GM20000 (cell line): ENCODE data around the gene BFSP2.
"Not testable (repeated sequence)": the region's sequence is repeated elsewhere in the genome, so short reads cannot be mapped to it uniquely, and the experiment has no call there.

Experiments used
- DNase-seq: peaks from one replicate; pipeline ENCODE4 v3.0.0; 2012; ENCODE audit warnings: low spot score
- CTCF ChIP-seq: IDR thresholded peaks from 2 replicates; pipeline ENCODE4 v1.5.1; 2012; ENCODE audit warnings: mild to moderate bottlenecking, control low read depth; ENCODE audit errors: extremely low read depth, missing control alignments

BFSP2 gene

GRCh38 chr3:133505813-133506212 is 106.0 kb downstream of the BFSP2 start:
- no peak for TF ChIP-seq CTCF
- DNase-seq = no peak

- peak; percentile 68 for DNase-seq
- no peak for TF ChIP-seq CTCF
Observed at GRCh38 chr3:133506215-133506901, 106.5 kb downstream of the BFSP2 start.

- DNase-seq = no peak
- TF ChIP-seq CTCF = no peak
Observed at GRCh38 chr3:133509488-133509887, 109.6 kb downstream of the BFSP2 start.

- DNase-seq = no peak
- TF ChIP-seq CTCF = no peak
Observed at GRCh38 chr3:133512416-133513089, 112.7 kb downstream of the BFSP2 start.

GRCh38 chr3:133514418-133514817 is 114.6 kb downstream of the BFSP2 start:
- TF ChIP-seq CTCF = no peak

GRCh38 chr3:133515127-133515526 is 115.3 kb downstream of the BFSP2 start:
- no peak for DNase-seq
- TF ChIP-seq CTCF = no peak

More at GRCh38 chr3:133514418-133514817, 114.6 kb downstream of the BFSP2 start:
- DNase-seq = no peak

- no peak for TF ChIP-seq CTCF
- no peak for DNase-seq
Observed at GRCh38 chr3:133520286-133520685, 120.4 kb downstream of the BFSP2 start.

GRCh38 chr3:133520938-133521337 is 121.1 kb downstream of the BFSP2 start:
- not testable (repeated sequence) for DNase-seq
